22Rv1 (cell line): ENCODE data around the gene GALNT16.

Experiments used
- ZFX ChIP-seq: fragments of 450-650 bp; IDR thresholded peaks from 2 replicates; pipeline ENCODE4 v1.6.1; 2017; ENCODE audit warnings: antibody characterized with exemption, borderline replicate concordance
- TF ChIP-seq, protein P1 (sequence below): fragments of 450-650 bp; IDR thresholded peaks from 2 replicates; pipeline ENCODE4 v1.5.1; 2017; ENCODE audit warnings: mild to moderate bottlenecking

DNA sequence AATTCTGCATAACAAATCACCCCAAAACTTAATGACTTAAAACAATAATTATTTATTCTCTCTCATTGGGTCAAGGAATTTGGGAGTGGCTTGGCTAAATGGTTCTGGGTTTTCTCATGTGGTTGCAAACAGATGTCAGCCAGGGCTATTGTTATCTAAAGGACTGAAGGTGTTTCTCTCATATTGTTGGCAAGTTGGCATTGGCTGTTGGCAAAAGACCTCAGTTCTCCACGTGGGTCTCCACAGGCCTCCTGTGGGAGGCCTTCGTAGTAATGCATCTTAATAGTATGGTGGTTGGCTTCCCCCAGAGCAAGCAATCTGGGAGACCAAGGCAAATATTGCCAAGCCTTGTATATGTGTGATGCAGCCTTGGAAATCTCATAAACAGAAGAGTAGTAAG lies 14.4 kb downstream of the GALNT16 start:
- TF ChIP-seq, protein P1, sequence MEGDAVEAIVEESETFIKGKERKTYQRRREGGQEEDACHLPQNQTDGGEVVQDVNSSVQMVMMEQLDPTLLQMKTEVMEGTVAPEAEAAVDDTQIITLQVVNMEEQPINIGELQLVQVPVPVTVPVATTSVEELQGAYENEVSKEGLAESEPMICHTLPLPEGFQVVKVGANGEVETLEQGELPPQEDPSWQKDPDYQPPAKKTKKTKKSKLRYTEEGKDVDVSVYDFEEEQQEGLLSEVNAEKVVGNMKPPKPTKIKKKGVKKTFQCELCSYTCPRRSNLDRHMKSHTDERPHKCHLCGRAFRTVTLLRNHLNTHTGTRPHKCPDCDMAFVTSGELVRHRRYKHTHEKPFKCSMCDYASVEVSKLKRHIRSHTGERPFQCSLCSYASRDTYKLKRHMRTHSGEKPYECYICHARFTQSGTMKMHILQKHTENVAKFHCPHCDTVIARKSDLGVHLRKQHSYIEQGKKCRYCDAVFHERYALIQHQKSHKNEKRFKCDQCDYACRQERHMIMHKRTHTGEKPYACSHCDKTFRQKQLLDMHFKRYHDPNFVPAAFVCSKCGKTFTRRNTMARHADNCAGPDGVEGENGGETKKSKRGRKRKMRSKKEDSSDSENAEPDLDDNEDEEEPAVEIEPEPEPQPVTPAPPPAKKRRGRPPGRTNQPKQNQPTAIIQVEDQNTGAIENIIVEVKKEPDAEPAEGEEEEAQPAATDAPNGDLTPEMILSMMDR = no peak
- no peak for TF ChIP-seq ZFX
